Neural cell (in vitro differentiated cells): ENCODE results near the gene RNF121.

Experiments used
- CTCF ChIP-seq: fragments of 450-650 bp; IDR thresholded peaks from 2 replicates; pipeline ENCODE4 v1.5.1; 2014; ENCODE audit warnings: antibody characterized with exemption, mild to moderate bottlenecking, moderate library complexity; ENCODE audit not compliant: poor library complexity, severe bottlenecking
- EP300 ChIP-seq: fragments of 450-650 bp; conservative IDR thresholded peaks from 2 replicates; pipeline ENCODE4 v1.6.1; 2014; ENCODE audit warnings: antibody characterized with exemption, mild to moderate bottlenecking, moderate library complexity; ENCODE audit not compliant: poor library complexity, severe bottlenecking
- EZH2 ChIP-seq: fragments of 200-600, 300-800 bp; shearing (Covaris generic), sonication (generic); IDR thresholded peaks from 2 replicates; pipeline ENCODE4 v1.6.1; 2014; ENCODE audit warnings: antibody characterized with exemption, low read length, borderline replicate concordance, mild to moderate bottlenecking; ENCODE audit not compliant: insufficient read depth, poor library complexity, severe bottlenecking
- POLR2AphosphoS5 ChIP-seq: IDR thresholded peaks from 2 replicates; pipeline ENCODE4 v1.6.1; 2012
- RAD21 ChIP-seq: fragments of 450-650 bp; conservative IDR thresholded peaks from 2 replicates; pipeline ENCODE4 v1.6.1; 2014; ENCODE audit warnings: antibody characterized with exemption, mild to moderate bottlenecking, moderate library complexity
- REST ChIP-seq: IDR thresholded peaks from 2 replicates; pipeline ENCODE4 v1.6.1; 2012; ENCODE audit warnings: borderline replicate concordance

GRCh38 chr11:71928737-71929443, at the start of gene RNF121:
- TF ChIP-seq CTCF = no peak
- peak; percentile 29 for TF ChIP-seq EP300
- peak; percentile 26 for TF ChIP-seq RAD21
- TF ChIP-seq POLR2AphosphoS5 = peak; percentile 98
- no peak for TF ChIP-seq EZH2
- peak; percentile 87 for TF ChIP-seq REST
